ENCODE data around the gene AGAP5.
"Not testable (repeated sequence)": the region's sequence is repeated elsewhere in the genome, so short reads cannot be mapped to it uniquely, and the experiment has no call there.

AGAP5 gene

DNA sequence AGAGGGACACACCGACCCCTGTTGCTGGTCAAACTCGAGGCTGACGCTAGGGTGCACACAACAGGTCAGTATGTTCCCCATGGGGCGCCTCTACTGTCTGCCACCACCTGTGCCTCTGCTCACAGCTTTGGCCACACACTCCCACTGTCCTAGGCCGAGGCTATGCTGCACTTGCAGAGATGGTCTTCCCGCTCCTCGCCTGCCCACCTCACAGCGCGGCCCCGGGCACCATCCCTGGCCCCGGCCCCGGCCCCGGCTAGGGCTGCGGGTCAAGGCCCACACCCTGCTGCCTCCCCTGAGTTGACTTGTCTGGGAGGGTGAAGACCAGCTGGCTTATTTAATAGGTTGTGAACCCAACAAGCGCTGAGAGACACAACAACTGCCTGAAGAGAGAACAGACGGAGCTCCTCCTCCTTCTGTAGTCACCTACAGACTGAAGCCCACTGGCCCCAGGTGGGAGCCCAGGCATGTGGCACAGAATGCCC, at the start of gene AGAP5:
AGAP5 (minus strand) TSS at position 435 of the 485 bp plus-strand sequence; CDS start at position 81, 354 bp downstream.
- H3K4me1 ChIP-seq; H3K9me3 ChIP-seq; in situ Hi-C loops (cut with MboI; ENCODE audit: low sequenced_read_pairs); H3K27me3 ChIP-seq (ENCODE audit: low read depth); H3K4me3 ChIP-seq; H3K36me3 ChIP-seq (replicated peaks); DNase-seq (ENCODE audit: low spot score in 2 of 2): not testable (repeated sequence)

- H3K4me3 ChIP-seq = no peak overlapping the region
- no peaks in the 10 kb centered on the region for H3K9me3 ChIP-seq
- in situ Hi-C loops (cut with MboI; ENCODE audit: low sequenced_read_pairs) = no loop called here
- no peak for DNase-seq (ENCODE audit: low spot score in 2 of 2)
- H3K36me3 ChIP-seq (replicated peaks) = peaks cover 54% of the 10 kb centered on the region
- no peaks in the 10 kb centered on the region for H3K27me3 ChIP-seq (ENCODE audit: low read depth)
- H3K4me1 ChIP-seq = peaks cover 16% of the 10 kb centered on the region
These were observed 48.8 kb upstream of the AGAP5 start for GRCh38 chr10:73746721-73747120.

DNA sequence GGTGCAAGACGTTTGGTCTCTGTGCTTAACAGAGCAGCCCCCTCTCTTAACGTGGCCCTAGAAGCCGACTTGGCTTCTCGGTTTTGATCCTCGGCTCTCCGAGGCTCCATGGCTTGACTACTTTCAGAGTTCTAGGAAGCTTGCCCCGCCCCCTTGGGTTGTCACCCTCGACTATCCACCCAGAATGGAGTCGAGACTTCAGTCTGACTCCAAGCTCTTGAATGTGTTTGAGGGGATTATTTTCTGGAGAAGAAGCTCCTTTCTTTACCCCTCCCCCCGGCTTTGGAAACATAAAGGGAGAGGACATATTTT, 46.7 kb upstream of the AGAP5 start:
- in situ Hi-C loops (cut with MboI; ENCODE audit: low sequenced_read_pairs) = no loop called here
- no peaks in the 10 kb centered on the region for H3K27me3 ChIP-seq (ENCODE audit: low read depth)
- peak overlapping the region; percentile 81 for H3K4me3 ChIP-seq
- H3K9me3 ChIP-seq = no peaks in the 10 kb centered on the region
- peaks cover 42% of the 10 kb centered on the region for H3K36me3 ChIP-seq (replicated peaks)
- peak in 1 of 2 experiments; percentile 81 for DNase-seq (ENCODE audit: low spot score in 2 of 2)
- H3K4me1 ChIP-seq = peaks cover 16% of the 10 kb centered on the region

GRCh38 chr10:73743905-73744663, 46.2 kb upstream of the AGAP5 start, which contains the start of gene SEC24C:
Gene SEC24C, plus strand, starts transcription at chr10:73744372. Its CDS starts 2,461 bp downstream, at chr10:73746833.
- H3K4me1 ChIP-seq = peaks cover 16% of the 10 kb centered on the region
- peaks cover 39% of the 10 kb centered on the region for H3K36me3 ChIP-seq (replicated peaks)
- peak; percentile 94 to 97 for DNase-seq (ENCODE audit: low spot score in 2 of 2)
- no peaks in the 10 kb centered on the region for H3K27me3 ChIP-seq (ENCODE audit: low read depth)
- peak within 1 kb of the TSS; percentile 81 for H3K4me3 ChIP-seq
- H3K9me3 ChIP-seq = no peaks in the 10 kb centered on the region
- in situ Hi-C loops (cut with MboI; ENCODE audit: low sequenced_read_pairs) = no loop called here

GRCh38 chr10:73743327-73743904, 45.5 kb upstream of the AGAP5 start:
- in situ Hi-C loops (cut with MboI; ENCODE audit: low sequenced_read_pairs) = no loop called here
- Histone ChIP-seq H3K4me1 (peaks cover 16% of the 10 kb centered on the region), H3K9me3 (no peaks in the 10 kb centered on the region), H3K4me3 (peak overlapping the region; percentile 81), H3K27me3 (ENCODE audit: low read depth) (no peaks in the 10 kb centered on the region), H3K36me3 (replicated peaks) (peaks cover 32% of the 10 kb centered on the region)
- DNase-seq (ENCODE audit: low spot score in 2 of 2) = no peak

DNA sequence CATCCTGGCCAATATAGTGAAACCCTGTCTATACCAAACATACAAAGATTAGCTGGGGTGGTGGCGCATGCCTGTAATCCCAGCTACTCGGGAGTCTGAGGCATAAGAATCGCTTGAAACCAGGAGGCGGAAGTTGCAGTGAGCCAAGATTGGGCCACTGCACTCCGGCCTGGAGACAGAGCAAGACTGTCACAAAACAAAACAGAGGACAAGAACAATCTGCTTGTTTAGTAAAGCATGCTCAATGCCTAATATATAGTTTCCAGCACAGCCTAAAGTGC, 44.5 kb upstream of the AGAP5 start:
- in situ Hi-C loops (cut with MboI; ENCODE audit: low sequenced_read_pairs) = no loop called here

GRCh38 chr10:73740501-73741254, 42.8 kb upstream of the AGAP5 start:
- DNase-seq (ENCODE audit: low spot score in 2 of 2); H3K9me3 ChIP-seq; H3K4me3 ChIP-seq; in situ Hi-C loops (cut with MboI; ENCODE audit: low sequenced_read_pairs); H3K27me3 ChIP-seq (ENCODE audit: low read depth): not testable (repeated sequence)
- Histone ChIP-seq H3K4me1 (peaks cover 16% of the 10 kb centered on the region), H3K36me3 (replicated peaks) (peaks cover 10% of the 10 kb centered on the region)

More for the DNA sequence above, 44.5 kb upstream of the AGAP5 start:
- Histone ChIP-seq H3K4me3 (no peak overlapping the region), H3K27me3 (ENCODE audit: low read depth) (no peaks in the 10 kb centered on the region), H3K36me3 (replicated peaks) (peaks cover 23% of the 10 kb centered on the region), H3K9me3 (no peaks in the 10 kb centered on the region), H3K4me1 (peaks cover 16% of the 10 kb centered on the region)
- DNase-seq (ENCODE audit: low spot score in 2 of 2) = no peak

DNA sequence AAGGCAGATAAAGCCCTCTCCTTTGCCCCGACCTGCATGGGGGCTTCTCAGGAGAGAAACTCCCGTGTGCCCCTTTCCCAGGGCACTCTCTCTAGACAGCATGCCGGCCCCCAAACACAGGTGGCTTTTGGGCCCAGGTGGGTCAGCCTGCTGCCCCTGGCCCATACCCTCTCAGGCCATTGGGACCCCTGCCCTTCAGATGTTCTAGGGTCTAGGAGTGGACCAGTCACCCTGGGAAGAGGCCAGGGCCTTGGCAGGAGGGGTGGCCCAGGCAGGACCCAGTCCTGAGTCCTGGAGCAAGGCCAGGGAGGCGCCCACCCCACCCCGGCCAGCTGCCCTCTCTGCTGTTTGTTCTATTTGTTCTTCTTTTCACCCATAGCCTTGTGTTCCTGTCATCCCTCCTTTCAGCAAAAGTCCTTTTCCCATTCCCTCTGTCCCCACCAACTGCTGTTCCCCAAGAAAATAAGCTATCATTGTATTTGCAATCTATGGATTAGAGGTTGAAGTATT, 36.9 kb upstream of the AGAP5 start:
- H3K27me3 ChIP-seq (ENCODE audit: low read depth) = no peaks in the 10 kb centered on the region
- no peaks in the 10 kb centered on the region; the same call in 1 of the 2 replicates for H3K4me1 ChIP-seq
- no peaks in the 10 kb centered on the region for H3K36me3 ChIP-seq (replicated peaks)
- no peak overlapping the region for H3K4me3 ChIP-seq
- DNase-seq (ENCODE audit: low spot score in 2 of 2) = no peak
- in situ Hi-C loops (cut with MboI; ENCODE audit: low sequenced_read_pairs) = no loop called here
- H3K9me3 ChIP-seq = no peaks in the 10 kb centered on the region

- no peaks in the 10 kb centered on the region; the same call in 1 of the 2 replicates for H3K4me1 ChIP-seq
- H3K27me3 ChIP-seq (ENCODE audit: low read depth) = no peaks in the 10 kb centered on the region
- no peaks in the 10 kb centered on the region for H3K36me3 ChIP-seq (replicated peaks)
- in situ Hi-C loops (cut with MboI; ENCODE audit: low sequenced_read_pairs) = no loop called here
- no peak overlapping the region for H3K4me3 ChIP-seq
- no peak for DNase-seq (ENCODE audit: low spot score in 2 of 2)
- no peaks in the 10 kb centered on the region for H3K9me3 ChIP-seq
These were observed 36.3 kb upstream of the AGAP5 start for GRCh38 chr10:73734028-73734720.

- no peak for DNase-seq (ENCODE audit: low spot score in 2 of 2)
- H3K4me3 ChIP-seq = no peak overlapping the region
- H3K27me3 ChIP-seq (ENCODE audit: low read depth) = no peaks in the 10 kb centered on the region
- in situ Hi-C loops (cut with MboI; ENCODE audit: low sequenced_read_pairs) = no loop called here
- H3K36me3 ChIP-seq (replicated peaks) = peaks cover 7% of the 10 kb centered on the region; the same call in 1 of the 2 replicates
- no peaks in the 10 kb centered on the region for H3K9me3 ChIP-seq
- H3K4me1 ChIP-seq = no peaks in the 10 kb centered on the region; the same call in 1 of the 2 replicates
These were observed 35.2 kb upstream of the AGAP5 start for GRCh38 chr10:73732931-73733623.

DNA sequence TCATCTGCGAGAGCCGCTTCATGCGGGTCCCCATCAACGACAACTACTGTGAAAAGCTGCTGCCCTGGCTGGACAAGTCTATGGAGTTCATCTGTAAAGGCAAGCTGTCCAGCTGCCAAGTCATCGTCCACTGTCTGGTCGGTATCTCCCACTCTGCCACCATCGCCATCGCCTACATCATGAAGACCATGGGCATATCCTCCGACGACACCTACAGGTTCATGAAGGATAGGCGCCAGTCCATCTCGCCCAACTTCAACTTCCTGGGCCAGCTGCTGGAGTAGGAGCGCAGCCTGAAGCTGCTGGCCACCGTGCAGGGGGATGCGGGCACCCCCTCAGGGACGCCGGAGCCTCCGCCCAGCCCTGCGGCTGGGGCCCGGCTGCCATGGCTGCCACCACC, 34.5 kb upstream of the AGAP5 start:
- in situ Hi-C loops (cut with MboI; ENCODE audit: low sequenced_read_pairs) = no loop called here

DNA sequence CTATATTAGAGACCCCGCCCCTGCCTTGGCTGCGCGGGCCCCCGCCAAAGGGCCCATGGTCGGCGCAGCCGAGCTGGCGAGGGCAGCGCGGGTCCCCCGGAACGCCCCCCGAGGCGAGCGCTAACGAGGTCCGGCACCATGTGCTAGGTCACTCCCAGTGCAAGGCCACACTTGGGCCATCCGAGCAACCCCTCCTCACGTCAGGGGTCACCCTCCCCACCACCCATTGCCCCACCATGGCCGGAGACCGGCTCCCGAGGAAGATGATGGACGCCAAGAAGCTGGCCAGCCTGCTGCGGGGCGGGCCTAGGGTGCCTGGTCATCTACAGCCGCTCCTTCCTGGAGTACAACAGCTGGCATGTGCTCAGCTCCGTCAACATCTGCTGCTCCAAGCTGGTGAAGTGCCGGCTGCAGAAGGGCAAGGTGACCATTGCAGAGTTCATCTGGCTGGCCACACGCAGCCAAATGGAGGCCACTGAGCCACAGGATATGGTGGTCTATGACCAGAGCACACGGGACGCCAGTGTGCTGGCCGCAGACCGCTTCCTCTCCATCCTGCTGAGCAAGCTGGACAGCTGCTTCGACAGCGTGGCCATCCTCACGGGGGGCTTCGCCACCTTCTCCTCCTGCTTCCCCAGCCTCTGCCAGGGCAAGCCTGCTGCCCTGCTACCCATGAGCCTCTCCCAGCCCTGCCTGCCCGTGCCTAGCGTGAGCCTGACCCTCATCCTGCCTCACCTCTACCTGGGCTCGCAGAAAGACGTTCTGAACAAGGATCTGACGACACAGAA, 33.9 kb upstream of the AGAP5 start:
- H3K4me3 ChIP-seq = no peak overlapping the region
- no peaks in the 10 kb centered on the region; the same call in 1 of the 2 replicates for H3K4me1 ChIP-seq
- H3K9me3 ChIP-seq = no peaks in the 10 kb centered on the region
- DNase-seq (ENCODE audit: low spot score in 2 of 2) = no peak
- peaks cover 10% of the 10 kb centered on the region; the same call in 1 of the 2 replicates for H3K36me3 ChIP-seq (replicated peaks)
- no peaks in the 10 kb centered on the region for H3K27me3 ChIP-seq (ENCODE audit: low read depth)
- in situ Hi-C loops (cut with MboI; ENCODE audit: low sequenced_read_pairs) = no loop called here

More for the DNA sequence above, 34.5 kb upstream of the AGAP5 start:
- DNase-seq (ENCODE audit: low spot score in 2 of 2) = no peak
- Histone ChIP-seq H3K36me3 (replicated peaks) (peaks cover 10% of the 10 kb centered on the region; the same call in 1 of the 2 replicates), H3K27me3 (ENCODE audit: low read depth) (no peaks in the 10 kb centered on the region), H3K9me3 (no peaks in the 10 kb centered on the region), H3K4me3 (no peak overlapping the region), H3K4me1 (no peaks in the 10 kb centered on the region; the same call in 1 of the 2 replicates)

Measured in HAP-1 (cell line).